Stimulated activated CD4-positive, alpha-beta T cell treated with anti-CD3 and anti-CD28 coated beads, Interleukin-15, amount 100 ng/mL, for 48 hours (primary cell): Measurements from ENCODE around the gene DNASE2B.
A peak's percentile ranks its signal among the peaks of the same experiment; 100 is the strongest.
"Not testable (repeated sequence)": the region's sequence is repeated elsewhere in the genome, so short reads cannot be mapped to it uniquely, and the experiment has no call there.

Experiments
- DNase-seq, 2 donors: peaks; one replicate each; pipeline ENCODE4 v3.0.0-alpha.2; 2020; ENCODE audit warnings: low read depth in 2 of 2

DNASE2B gene

DNA sequence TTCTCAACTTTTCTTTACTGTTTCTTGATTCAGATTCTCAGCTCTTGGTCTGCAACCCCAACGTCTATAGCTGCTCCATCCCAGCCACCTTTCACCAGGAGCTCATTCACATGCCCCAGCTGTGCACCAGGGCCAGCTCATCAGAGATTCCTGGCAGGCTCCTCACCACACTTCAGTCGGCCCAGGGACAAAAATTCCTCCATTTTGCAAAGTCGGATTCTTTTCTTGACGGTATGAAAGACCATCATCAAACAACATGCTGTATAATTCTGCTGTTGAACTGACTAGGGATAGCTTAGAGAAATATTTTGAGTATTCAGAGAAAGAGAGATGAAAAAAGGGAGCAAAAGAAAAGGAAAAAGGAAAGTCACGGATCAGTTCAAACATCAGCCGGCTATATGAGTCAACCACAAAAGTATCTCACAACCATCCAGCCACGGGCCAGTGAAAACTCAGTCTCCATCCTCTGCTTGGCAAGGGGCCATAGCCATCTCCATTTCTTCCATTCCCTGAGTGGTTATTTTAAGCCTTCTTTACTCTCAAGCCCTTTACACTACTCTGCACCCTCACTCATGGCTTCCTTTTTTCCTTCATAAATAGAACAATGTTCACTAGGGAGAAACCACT lies 14.1 kb downstream of the DNASE2B start:
- DNase-seq: no peak

DNA sequence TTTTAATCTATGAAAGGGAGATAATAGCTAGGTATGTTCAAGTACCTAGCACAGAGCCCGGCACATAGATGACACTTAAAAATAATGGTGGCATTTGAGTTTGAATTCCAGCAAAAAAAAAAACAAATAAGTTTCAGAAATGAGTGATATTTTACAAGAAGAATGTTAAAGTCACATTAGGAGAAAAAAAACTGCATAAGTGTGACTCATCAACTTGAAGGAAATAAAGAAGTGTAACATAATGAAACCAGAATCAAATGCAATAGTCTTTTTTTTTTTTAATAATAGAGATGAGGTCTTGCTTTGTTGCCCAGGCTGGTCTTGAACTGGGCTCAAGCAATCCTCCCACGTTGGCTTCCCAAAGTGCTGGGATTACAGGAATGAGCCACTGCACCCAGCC lies 17.1 kb downstream of the DNASE2B start:
- no peak for DNase-seq

DNA sequence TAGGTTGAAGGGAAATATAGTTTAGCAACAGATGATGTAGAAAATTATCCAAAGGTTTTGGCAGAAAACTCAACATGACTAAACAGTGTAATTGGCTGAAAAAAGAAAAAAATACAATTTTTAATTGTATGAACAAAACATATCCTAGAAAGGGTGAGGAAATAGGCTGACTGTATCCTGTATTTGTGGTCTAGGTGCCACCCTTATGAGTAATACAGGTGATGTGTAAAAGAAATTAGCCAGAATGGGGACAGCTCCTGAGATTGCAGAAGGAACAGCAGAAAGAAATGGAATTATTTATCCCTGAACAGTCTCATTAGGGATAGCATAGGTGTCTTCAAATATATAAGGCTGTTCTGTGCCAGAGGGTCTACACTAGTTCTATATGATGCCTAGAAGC lies 24.6 kb downstream of the DNASE2B start:
- DNase-seq: no peak

DNA sequence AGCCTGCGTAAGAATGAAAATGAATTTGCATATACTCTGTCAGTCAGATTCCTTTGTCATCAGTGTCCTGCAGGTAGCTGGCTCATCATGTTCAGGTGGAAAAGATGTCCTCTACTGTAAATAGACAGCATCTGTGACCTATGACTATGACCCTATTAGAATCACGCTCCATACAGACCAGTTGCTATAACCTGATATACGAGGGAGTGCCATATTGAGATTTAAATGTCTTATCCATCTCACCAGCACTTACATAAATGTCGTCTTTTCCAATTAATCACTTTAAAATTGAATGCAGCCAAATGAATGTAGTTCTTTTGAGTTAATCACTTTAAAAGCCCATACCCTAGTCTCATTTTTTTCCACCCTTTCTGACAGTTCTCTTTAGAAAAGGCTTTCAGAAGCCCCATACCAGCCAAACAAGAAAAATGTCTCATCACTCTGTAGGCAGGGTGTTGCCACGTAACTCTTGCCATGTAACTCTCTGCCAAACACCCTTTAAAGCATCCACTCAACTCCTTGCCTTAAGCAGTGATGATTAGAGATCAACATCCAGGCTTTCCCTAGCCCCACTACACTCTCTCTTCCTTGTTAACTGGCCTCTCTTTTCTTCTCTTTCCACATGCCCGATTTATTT lies 26.3 kb downstream of the DNASE2B start:
- DNase-seq: no peak

DNA sequence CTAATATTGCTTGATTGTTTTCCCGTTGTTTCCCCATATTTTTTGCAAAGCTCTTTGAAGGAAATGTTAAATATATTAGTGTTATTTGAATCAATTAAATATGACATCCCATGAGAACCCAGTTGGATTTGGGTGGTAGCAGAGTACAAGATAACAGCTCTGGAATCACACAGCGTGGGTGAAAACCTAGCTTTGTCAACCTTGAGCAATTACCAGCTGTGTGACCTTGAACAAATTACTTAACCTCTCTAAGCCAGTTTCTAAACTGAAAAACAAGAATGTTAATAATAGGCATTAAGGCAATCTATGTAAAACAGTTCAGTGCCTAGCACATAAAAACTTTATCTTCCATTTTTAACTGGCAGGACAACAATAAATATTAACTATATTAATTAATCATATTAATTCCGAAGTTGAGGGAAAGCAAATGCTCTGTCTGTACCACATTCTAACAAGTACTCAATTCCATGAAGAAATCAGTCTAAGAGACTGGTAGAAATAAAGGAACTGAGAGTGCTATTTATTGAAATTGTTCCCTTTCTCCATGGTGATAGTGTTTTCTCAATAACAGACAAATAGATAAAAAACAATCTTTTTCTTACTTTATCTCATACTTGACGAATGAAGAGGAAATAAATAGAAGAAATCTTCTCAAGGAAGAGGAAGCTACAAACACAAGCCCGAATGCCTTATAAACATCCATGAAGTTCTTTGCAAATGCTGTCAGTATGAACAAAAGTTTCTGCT lies 27.0 kb downstream of the DNASE2B start:
- no peak for DNase-seq

DNA sequence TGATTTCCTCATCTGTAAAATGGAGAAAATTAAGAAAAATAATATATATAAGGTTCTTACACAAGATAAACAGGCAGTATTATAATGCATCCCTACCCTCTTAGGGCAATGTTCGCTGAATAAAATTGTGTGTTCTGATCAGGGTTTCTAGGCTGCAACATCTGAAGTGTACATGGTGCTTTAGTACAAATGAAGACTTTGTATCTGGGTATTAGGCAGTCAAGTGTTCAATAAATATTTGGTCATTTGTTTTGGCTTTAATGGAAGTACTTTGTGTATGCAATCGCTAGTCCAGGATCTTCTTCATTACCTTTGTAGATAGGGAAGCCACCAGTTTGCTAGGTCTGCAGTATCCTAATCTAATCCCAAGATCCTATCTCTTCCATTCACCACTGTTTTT lies 28.1 kb downstream of the DNASE2B start:
- no peak for DNase-seq

DNA sequence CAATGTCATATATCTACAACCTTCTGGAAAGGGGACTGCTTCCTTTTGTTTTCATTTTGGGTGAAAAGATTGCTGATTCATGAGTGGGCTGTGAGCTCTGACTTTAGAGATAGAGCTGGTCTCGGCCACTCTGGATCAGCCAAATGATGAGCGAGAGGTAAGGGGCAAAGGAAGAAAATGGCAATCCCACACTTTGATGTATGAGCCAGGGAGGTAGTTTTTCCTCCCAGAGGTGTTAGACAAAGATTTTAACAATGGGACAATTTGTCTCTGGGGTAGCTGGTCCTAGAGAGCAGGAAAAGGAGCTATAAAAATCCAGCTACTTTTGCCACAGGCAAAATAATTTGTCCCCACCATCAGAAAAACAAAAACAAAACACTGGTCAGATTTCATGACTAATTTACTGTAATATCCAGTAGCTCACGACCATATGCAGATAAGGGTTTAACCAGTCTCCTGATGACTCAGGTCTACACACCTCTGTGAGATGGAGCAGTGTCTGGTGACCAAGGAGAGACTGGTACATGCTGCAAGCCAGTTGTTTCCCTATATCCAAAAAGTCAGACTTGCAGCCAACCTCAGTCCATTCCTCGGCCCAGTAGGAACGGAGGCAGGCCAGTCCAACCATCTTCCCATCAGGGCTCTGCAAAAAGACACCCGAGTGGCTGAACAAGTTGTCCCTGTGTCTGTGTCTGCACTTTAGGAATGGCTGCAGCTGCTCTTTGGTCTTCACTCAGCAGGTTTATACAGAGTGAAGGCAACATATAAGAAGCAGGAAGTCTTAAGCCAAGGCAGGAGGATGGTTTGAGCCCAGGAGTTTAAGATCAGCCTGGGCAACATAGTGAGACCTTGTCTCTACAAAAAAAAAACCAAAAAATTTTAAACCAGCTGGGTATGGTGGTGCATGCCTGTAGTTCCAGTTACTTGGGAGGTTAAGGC lies 29.2 kb downstream of the DNASE2B start:
- DNase-seq: no peak

DNA sequence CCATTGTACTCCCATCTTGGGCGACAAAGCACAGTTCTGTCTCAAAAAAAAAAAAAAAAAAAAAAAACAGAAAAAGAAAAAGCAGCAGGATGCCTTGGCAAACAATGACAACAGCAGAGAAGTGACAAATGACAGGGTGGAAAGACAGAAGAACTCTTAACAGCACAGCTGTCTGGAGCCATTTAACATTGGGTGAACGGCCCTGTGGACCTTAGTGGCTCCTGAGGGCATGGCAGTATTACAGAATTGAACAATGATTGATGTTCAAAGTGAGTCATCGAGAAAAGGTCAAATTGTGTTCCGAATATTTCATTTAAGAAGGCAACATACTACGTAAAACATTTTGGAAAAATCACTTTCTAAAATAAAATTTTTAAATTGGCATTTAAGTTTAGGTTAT lies 30.0 kb downstream of the DNASE2B start:
- DNase-seq: no peak

DNA sequence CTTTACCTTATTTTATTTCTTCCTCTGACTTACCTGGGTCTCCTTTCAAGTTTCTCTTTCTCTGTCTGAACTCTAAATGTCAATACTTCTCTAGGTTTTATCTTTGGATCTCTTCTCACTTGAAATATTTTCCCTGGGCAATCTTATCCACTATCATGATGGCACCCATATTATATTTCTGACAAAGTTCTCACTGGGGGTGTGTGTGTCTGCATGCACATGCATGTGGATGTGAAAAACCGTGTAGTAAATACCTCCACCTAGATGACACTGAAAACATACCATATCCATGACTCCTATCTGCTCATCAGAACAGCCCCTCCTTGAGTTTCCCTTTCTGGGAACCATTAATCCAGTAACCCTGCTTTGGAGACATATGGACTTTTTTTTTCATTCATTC lies 30.9 kb downstream of the DNASE2B start:
- no peak for DNase-seq

DNA sequence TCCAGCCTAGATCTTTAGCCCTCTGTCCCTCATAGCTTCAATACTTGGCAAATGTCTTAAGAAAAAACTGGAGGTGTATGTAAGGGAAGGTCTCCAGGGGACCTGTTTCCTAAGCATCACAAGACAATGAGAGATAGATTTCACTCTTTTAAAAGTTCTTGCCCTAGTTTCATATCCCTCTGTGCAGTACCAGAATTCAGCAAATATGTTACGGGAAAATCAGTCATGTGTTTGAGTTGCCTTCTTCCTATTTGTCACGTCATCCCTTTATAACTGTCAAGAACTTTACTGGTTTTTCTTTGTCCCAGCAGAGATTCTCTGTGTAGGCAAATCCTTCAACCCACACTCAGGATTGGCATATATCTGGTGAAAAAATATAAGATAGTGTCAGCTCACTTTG lies 32.3 kb downstream of the DNASE2B start:
- DNase-seq: no peak

DNA sequence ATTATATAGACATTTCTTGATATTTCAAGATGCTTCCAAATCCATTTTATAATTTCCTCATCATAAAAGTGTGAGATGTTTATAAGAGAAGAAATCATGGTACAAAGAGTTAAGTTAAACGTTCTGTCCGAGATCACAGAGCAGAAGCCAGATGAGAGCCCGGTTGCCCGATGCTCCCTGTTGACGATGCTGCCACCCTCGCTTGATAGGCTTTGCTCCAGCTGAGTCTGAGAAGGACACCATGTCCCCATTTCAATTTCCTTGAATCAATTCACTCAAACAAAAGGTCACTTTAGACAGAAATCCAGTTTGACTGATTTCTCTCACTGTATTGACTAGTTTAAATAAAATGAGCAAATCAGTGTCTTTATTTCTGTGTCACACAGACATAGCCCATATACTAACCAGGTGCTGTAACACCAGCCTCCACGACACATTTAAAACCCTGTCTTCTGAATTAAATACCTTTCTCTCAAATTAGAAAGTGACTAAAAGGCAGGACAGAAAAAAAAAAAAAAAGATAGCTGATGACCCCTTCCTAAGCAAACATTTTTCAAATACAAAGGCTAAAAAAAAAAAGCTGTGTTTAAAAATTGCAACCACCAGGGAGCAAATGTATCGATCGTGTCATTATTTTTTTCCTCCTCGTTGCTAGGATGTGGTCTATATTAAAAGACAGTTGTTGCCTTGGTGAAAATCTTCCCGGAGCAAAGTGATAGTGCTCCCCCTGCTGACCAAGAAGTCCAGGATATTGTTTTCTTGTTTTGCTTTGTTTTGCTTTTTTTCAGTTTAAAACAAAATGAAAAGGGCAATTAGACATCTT lies 35.2 kb downstream of the DNASE2B start:
- DNase-seq: peak; percentile 10 to 20

DNA sequence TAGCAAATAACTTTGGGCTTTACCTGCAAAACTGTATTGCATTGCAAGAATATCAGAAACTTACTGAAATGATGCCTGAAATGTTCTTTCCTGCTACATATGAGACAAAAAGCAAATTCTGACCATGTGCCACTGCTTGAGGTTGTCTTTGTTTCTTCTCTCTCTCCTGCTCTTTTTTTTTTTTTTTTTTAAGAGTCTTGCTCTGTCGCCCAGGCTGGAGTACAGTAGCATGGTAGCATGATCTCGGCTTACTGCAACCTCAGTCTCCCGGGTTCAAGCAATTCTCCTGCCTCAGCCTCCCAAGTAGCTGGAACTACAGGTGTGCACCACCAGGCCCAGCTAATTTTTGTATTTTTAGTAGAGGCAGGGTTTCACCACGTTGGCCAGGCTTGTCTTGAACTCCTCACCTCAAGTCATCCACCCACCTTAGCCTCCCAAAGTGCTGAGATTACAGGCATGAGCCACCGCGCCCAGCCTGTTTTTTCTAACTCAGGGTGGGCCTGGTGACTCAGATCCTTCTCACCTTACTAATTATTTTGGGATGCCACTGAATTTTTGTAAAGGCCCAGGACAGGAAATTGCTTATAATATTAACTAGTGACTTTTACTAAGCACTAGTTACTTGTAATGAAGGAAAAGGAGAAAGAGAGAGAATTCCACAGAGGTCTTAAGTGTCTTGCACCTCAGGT lies 35.9 kb downstream of the DNASE2B start:
- no peak for DNase-seq

DNA sequence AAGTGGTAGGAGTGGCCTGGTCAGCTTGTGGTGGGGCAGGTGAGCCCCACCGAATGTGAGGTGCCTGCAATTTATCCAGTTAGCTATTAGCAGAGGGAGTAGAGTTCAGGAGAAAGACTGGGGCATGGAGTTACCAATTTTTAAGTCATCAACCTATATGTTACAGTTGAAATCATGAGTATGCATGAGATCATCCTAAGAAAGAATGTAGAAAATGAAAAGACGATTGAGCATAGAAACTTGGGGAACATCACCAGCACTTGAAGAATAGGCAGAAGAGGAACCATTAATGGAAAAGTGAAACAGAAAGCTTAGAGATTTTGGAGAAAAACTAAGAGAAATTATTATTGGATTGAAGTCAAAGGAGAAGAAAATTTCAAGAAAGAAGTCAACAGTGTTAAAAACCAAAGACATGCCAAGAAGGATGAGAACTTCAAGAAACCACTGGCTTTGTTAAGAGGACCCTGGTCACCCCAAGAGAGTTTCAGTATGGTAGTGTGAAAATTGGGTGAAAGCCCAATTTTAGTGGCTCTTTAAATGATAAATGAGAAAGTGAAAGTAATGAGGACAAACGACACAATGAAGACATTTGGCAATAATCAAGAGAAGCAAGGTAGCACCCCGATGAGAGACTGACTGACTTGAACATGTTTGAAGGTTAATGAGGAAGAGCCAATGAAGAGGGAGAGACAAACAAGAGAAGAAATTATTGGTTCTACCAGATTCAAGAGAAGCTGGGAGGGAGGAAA lies 36.7 kb downstream of the DNASE2B start:
- no peak for DNase-seq

DNA sequence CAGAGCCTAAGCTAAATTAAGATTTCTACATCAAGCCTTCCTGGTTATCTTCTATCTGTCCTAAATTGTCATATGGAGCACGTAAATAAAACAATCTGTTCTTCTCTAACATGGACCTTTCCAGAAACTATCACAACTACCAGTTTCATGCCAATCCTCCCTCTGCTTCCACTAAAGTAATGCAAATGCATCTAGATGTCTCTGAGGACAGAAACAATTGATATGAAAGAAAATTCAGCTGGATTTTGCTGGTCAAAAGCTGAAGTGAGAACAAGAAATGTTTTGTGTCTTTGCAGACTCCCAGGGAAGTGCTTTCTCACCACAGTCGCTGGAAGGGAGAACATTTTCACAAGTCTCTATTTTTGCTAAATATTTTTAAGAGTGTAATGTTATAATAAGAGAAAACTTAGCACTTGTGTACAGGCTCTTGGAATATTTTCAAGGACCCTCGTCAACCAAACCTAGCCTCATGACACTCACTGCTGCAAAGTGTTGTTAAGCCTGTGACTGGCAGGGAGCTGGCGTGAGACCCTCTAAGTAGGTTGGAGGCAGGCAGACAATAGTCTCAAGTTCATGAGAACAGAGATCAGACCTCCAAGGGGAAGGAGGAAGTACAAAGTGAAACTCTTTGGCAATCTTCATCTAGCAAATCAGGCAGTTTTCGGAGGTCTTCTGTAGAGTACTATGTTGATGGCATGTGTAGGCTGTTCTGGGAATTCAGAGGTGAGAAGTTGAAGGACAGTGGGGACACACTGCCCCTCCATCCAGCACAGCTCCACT lies 38.8 kb downstream of the DNASE2B start:
- no peak for DNase-seq

DNA sequence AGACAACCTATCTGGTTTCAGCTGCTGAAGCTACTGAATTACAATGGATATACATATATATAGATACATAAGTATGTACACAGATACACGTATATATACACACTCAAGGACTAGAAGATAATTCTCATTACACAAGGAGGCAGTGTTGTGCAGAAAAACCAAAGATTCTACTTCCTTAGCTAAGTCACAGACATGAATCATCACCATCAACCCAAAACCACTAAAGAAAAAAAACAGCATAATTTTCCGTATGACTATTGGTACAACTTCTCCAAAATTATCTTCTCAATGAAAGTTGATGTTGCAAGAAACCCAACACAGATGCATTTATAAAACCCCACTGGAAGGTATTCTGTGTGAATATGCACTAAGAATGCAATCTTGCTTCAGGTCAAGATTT lies 44.0 kb downstream of the DNASE2B start:
- no peak for DNase-seq

DNA sequence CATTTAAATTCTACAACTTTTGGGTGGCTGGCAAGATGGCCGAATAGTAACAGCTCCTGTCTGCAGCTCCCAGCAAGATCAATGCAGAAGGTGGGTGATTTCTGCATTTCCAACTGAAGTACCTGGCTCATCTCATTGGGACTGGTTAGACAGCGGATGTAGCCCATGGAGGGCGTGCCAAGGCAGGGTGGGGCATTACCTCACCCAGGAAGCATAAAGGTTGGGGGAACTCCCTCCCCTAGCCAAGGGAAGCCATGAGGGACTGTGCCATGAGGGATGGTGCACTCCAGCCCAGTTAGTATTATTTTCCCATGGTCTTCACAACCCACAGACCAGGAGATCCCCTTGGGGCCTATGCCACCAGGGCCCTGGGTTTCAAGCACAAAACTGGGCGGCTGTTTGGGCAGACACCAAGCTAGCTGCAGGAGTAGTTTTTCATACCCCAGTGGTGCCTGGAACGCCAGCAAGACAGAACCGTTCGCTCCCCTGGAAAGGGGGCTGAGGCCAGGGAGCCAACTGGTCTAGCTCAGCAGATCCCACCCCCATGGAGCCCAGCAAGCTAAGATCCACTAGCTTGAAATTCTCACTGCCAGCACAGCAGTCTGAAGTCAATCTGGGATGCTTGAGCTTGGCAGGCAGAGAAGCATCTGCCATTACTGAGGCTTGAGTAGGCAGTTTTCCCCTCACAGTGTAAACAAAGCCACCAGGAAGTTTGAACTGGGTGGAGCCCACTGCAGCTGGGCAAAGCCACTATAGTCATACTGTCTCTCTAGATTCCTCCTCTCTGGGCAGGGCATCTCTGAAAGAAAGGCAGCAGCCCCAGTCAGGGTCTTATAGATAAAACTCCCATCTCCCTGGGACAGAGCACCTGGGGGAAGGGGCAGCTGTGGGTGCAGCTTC lies 44.7 kb downstream of the DNASE2B start:
- peak in 1 of 2 donors; percentile 17 for DNase-seq

DNA sequence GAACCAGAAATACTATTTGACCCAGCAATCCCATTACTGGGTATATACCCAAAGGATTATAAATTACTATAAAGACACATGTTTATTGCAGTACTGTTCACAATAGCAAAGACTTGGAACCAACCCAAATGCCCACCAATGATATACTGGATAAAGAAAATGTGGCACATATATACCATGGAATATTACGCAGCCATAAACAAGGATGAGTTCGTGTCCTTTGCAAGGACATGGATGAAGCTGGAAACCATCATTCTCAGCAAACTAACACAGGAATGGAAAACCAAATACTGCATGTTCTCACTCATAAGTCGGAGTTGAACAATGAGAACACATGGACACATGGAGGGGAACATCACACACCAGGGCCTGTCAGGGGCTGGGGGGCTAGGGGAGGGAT lies 50.4 kb downstream of the DNASE2B start:
- DNase-seq: not testable (repeated sequence)

DNA sequence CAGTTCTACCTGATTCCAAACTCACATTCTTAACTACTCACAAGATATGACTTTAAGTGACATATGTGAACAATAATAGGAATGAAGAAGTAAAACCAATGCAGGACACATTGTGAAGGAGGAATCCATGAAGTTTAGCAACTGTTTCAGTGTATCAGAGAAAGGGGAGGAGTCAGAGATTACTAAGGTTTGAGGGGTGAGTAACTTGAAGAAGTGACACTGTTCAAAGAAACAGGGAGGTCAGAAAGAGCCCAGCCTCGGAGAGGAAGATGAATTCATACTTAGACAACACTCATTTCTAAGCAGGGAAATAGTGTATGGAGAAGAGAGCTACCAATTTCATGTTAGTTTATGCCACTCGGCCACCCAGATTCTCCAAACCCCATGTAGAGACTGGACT lies 52.6 kb downstream of the DNASE2B start:
- DNase-seq: no peak
